HG03060 (cell line): ENCODE measurements around the gene OLFML1.

Source experiments
- ATAC-seq: cut with Tn5 transposase; IDR thresholded peaks from one replicate; pipeline ENCODE4 v1.9.1; 2021; ENCODE audit warnings: low read depth, moderate number of reproducible peaks; ENCODE audit not compliant: unreplicated experiment

OLFML1 gene

DNA sequence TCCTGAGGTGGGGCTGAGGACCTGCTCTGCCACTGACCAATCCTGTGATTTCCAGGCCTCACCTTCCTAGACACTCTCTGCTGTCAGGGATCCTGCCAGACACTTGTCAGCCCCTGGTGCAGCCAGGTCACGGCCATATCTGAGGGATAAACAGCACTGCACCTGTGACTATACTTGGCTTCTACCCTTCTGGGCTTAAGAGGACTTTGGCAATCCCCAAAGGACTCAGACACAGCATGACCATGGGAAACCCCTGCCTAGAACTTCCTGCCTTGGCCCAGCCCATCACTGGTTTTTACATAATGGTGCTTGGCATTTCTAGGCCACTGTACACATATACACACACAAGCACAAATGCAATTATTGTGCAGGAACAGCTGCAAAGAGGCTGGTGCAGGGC is 11.6 kb upstream of the OLFML1 start:
- ATAC-seq: peak; percentile 72

DNA sequence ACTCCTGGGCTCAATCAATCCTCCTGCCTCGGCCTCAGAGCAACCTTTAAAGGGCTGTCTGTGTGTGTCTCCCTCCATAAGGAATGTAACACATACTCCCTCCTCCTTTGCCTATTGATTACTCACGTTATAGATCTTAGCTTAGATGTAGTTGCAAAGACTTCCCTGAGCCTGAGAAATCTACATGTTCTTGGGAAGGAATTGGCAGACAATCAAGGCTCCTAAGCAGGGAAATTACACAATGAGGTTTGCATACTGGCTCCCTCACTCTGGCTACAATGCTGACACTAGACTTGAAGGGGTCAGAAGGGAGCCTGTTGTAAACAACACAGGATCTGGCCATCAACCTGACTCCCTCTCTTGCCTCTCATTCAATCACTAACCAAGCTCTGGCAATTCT is 5.2 kb upstream of the OLFML1 start:
- ATAC-seq: no peak

DNA sequence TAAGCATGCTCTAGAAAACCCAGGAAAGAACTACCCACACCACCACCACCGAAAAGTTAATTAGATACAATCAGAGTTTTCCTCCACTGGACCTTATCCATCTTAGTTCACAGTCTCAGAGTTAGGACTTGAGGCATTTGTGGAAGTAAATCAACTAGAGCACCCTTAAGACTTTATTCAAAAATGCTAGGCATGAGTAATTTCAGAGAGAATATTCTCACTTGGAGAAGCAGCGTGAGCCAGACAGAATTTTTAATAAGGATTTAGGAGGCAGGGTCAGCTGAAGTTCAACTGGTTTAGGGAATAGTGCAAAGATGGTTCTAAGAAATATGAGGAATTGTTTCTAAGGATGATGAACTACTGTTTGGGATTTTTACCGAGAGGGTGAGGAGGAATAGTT is 1.2 kb upstream of the OLFML1 start:
- no peak for ATAC-seq

DNA sequence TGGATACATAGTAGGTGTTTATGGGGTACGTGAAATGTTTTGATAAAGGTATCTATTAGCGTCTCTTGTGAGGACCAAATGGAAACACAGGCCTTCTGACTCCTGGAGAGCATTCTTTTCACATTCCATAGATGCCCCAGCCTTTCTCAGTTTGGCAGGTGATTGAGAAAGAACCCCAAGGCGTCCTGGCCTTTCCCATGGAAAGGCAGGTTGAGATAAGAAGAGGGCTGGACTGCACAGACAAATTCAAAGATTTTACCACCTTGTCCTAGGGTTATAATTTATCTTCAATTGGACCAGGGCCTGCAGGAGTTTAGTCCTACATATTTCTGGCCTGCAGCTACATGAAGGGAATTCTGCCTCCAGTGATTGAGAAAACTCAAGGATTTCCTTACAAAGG is 661 bp upstream of the OLFML1 start:
- ATAC-seq: no peak

DNA sequence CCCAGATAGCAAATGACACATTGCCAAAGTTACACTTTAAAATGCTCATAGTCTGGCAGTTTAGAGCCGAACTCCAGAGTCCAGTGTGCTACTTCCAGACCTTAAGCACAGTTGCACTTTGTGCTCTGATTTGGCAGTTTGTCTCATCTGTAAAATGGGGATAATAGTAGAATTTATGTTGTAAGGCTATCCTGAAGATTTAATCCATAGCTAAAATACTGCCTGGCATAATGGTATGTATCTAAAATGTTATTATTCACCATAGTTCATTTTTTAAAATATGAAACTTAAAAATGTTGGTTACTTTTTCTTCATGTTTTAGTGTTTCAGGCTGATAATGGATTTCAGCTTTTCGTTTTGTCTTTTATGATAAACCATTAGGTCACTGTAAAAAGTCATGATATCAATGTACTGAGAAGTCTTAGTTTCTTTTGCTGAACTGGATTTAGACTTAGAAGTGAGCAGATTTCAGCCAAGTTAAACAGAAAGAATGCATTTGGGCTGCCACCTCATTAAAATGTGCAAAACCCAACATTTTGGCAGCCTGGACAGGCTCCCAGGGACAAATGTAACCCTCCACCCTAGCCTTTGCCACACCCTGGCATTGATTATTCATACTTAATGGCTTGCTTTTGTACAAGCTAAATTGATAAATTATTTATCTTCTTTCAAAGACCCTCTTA is 933 bp downstream of the OLFML1 start:
- ATAC-seq: no peak

DNA sequence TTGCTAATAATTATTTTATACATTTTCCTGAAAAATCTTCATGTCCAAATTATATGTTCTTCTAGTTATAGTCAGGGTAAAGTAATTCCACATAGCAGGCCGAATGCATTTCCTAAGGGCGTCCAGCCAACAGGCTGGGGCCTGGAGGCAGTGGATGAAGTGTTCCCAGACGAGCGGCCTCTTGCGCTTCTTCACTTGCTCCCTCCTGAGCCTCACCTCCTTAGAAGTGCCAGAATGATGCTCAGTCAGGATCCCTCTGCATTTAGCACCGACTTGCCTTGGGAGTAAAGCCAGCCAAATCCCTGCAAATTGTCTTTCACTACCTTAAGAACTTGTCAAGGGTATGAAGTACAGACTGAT is 1.5 kb downstream of the OLFML1 start:
- no peak for ATAC-seq

DNA sequence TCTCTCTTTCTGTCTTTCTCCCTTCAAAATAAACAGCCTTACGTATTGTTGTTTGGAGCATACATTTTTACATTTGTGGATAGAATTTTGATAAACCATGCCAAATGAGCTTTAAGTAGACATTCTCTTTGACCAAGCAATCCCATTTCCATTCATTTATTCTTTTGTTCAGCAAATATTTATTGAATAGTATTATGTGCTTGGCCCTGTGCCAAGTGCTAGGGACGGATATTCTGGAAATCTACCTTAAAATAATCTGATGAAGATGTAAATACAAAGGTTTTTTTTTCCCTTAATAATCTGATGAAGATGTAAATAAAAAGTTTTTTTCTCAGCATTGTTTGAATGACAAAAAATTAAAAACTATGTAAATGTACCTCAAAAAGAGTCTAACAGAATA is 2.1 kb downstream of the OLFML1 start:
- no peak for ATAC-seq

DNA sequence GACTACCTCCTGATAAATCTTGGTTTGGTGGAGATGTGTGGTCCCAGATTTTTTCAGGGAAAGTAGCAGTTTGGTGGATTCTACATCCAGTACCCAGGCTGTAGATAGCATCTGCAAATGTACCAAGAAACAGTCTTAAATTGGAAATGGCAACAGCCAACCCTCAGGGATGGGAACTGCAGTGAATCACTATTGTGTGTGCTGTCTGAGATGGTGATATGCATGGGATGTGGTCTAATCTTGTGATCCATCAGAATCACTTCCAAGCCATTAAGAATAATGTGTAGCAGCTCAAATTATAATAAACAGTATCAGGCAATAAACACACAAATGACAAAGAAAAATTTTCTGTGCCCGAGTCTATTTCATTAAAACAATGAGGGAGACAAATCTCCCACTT is 3.4 kb downstream of the OLFML1 start:
- ATAC-seq: no peak

DNA sequence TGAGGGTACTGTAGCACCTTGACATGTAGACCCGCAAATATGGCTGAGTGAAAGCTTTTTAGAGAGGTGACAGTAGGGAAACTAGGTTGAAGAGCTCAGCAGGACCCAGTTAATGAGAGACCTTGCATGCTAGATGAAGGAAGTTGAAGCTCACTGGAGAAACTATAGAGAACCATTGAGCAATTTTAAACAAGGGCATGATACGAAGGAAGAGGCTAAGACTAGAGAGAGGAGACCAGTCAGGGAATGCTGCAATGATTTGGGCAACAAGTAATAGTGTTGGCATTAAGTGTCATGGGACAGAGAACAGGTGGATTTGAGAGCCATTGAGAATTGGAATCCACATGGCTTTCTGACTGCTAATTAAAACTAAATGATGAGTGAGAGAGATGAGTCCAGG is 4.1 kb downstream of the OLFML1 start:
- ATAC-seq: no peak

DNA sequence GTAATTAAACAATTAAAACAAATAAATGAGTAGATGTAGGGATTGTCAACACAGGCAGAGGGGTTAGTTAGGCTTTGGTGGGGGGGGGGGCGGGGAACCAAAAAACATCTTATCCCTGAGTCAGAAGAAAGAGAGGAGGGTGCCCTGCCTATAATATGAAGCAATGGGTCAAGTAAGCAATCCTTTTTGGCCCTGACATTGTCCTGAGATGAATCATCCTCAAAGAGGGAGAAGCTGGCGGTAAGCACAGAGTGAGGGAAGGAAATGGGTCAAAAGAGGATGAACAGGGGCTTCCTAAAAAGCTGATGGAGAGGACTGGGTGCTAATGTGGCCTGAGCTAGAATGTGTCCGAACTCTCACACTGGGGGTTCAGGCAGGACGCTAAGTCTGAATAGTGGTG is 4.7 kb downstream of the OLFML1 start:
- no peak for ATAC-seq

DNA sequence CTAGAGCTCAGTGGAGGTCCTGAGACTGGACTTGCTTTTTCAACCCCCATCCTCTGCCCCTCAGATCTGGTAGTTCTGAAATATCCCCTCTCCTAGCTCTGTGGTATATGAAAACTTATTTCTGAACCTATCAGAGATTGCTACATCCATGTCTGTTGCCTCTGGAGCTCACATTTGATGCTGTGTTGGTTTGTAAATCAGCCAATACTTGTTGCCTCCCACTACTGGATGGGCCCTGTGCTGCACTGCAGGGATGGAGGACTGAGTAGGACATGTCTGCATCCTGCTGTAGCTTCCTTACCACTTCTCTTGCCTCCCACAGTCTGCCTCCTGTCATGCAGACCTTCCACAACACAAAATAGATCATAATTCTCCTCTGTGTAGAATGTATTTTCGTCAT is 5.2 kb downstream of the OLFML1 start:
- no peak for ATAC-seq

DNA sequence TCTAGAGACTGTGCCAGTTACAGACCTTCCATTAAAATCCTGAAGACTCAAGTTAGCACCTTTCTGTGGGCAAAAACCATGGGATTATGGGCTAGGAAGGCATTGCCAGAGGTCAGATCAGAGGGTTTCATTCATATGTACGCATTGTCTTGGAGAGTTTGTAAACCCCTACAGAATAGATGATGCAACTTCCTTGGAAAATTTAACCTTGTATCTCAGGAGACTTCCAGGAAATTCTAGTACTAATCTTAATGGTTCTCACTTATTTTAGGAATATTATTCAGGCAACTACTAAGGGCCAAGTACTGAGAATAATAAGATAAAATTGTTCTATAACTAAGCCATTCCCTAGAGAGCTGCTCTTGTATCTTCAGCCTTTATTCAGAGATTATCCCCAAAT is 6.9 kb downstream of the OLFML1 start:
- no peak for ATAC-seq

DNA sequence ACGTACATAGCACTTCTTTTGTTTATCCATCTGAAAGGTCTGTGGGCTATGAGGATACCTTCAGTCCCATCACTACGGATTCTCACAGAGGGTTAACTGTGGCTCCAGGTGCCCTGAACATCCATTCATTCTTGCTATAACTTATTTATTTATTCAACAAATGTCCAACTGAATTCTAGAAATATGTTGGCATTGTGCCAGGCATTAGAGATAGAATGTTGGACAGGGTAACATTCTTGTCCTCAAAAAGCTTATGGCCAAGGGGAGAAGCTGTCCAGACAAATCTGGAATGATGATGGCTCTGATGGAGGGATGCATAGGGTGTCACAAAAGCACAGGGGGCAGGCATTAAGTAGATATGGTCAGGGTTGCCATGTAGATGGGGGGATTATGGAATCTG is 8.4 kb downstream of the OLFML1 start:
- ATAC-seq: no peak

DNA sequence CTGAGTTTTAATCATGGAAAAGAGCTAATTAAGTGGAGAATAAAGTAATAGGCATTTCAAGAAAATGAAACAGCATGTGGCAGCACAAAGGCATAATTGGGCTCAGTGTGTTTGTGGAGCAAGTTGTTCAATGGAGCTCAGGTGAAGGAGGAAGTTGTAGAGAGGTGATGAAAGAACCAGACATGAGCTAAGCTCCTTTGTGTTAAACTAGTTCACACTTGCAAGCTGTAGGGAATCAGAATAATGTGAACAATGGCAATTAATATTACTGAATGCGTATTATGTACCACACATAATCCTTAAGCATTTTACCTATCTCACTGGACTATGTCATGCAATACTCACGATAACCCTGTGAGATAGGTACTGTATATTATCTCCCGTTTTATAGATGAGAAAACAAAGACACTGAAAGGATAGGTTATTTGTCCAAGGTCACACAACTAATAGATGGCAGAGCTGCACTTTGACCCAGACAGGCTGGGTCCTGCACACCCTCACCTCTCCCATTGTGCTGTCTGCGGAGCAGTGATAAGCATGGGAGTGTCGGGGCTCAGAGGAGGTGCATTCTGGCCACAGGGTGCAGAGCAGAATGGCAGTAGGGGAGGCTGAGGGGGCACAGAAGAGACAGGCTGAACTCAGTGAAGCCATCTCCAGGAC is 8.9 kb downstream of the OLFML1 start:
- no peak for ATAC-seq

DNA sequence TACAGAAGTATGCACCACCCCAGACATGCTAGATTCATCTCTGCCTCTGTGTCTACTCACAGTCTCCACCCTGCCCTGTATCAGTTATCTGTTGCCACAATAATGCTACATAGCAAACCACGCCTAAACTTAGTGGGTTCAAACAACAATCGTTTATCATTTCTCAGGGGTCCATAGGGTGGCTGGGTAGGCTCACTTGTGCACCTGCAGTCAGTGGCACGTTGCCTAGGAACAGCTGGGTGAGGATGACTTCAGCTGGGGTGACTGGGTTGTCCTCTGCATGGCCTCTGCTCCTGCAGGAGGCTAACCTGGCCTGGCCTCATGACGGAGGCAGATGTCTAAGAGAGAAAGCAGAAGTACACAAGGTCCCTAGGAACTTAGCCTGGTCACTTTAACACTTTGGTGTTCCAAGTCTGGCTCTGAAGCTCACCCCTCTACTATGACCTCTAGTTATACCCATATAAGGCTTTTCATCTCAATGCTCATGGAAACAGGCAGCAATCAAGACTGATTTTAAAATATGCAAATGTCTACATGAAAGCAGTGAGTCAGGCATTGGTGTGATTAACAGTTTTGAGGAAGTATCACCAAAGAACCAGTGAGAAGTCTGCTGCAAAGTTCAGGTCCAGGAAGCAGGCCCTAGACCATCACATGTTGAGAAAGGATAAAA is 10.7 kb downstream of the OLFML1 start:
- peak; percentile 96 for ATAC-seq

DNA sequence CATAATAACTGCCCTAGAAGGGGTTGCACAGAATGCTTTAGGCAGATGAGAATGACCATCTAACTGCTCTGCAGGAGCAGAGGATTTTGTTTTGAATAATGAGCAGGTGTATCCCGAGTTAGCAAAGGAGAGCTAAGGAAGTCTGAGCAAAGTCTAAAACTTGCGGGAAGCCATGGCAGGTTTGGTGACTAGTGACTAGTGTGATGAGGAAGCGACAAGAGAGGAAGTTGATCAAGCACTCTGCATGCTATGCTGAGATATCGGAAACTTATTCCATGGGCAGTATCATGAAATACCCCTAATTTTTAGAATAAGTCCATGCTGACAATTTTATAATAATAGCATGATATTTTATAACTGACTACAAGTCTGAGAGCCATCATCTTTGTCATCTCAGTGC is 12.9 kb downstream of the OLFML1 start:
- ATAC-seq: no peak

DNA sequence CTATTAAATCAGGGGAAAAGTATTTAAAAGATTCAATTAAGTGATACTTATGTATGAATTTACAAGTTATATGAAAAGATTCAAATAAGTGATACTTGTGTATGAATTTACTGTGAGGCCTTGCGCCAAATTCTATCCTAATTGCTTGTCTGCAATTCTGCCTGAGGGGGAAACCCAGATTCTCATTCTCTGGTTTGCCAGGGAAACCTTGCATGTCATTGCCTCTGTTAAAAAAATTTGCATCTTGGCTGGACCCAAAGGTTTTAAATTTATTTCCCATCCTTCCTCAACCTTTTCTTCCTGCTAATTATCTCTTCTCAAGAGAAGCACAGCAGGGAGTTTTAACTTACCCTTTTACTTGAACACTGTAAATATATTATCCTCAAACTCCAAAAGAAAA is 13.8 kb downstream of the OLFML1 start:
- ATAC-seq: no peak

DNA sequence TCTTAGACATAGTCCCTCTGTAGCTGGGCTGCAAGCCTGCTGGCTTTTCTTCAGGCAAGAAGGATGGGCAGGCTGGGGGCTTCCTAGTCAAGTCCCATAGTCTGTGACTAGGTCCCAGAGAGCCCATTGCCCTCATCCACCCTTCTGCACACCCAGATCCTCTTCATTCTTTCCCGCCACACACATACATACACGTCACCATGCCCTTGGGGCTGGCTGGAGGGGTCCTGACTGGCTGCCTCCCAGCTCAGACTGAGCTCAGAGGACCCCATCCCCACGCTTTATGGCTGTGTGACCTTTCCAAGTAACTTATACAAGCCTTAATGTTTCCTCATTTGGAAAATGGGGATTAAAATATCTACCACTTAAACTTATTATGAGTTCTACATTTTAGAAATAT is 14.9 kb downstream of the OLFML1 start:
- ATAC-seq: no peak

DNA sequence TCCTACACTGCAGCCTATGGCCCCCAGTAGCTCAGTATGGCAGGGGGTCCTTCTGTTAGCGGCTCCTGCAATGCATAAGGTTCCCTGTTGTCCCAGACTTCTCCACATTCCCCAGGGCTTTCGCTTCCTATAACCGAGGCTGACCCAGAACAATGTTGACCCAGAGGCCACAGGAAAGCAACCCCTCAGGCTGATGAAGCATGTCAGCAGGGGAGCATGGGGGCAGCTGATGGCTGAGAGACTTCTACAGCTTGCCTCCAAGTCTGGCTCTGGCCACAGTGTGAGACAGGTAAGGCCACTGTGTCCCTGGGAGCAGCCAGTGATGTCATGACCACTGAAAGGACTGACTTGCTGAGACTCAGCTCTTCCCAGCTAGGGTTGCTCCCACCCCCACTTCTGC is 15.9 kb downstream of the OLFML1 start:
- ATAC-seq: no peak

DNA sequence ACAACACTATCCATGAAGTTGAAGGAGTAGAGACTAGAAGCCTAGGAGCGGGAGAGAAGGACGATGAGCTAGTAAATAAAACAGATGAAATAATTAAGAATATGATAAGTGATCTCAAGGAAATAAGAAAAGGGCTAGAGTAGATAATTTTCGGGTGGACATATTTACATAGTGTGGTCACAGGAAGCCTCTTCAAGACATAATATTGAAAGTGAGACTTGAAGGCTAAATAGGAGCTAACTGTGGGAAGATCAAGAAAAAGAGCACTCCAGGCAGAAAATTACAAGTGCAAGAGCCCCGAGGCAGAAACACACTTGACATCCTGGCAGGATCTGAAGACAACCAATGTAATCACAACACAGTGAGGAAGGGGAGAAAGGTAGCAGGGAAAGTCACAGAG is 16.6 kb downstream of the OLFML1 start:
- no peak for ATAC-seq

DNA sequence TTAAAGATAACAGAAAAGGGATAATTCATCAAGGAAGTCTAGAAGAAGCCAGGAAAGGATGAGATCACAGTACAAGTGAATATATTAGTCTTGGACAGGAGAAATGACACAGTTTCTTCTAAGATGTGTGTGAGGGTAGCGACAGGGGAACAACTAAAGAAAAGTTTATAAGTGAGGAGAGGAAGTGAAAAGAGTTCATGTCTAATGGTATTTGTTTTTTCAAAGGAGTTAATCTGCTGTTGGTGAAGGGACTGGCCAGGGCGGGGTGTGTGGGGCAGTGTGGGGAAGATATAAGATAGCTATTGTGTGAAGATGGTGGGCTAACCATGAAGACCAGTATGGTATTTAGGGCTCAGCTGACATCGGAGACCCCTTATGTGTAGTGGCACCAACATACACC is 20.9 kb downstream of the OLFML1 start:
- ATAC-seq: no peak

DNA sequence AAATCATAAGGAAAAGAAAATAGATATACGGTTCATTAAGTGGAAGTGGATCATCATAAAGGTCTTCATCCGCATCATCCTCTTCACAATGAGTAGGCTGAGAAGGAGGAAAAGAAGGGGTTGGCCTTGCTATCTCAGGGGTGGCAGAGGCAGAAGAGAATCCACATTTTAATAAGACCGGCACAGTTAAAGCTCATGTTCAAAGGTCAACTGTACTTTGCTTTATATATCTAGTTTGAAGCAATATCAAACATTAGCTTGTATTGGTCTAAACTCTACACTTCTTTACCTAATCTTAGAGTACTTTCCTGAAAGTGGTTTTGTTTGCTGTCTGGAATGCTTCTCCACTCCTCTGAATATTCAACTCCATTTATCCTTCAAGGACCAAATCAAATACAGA is 22.8 kb downstream of the OLFML1 start:
- no peak for ATAC-seq
